Measurements from ENCODE around the gene CHMP4B. TPM values are rescaled to one million over a fixed set of nuclear protein-coding genes. Genes with fewer than 3 reads are reported as not detected.

Gene CHMP4B
- total and polyA plus RNA-seq, 7 donors, result 72.5 to 267 (median 151) TPM

- 38 to 39% (median 38%) methylated on average over 10 of the region's 10 CpGs for WGBS, 3 donors
- ATAC-seq, result no peak
Measured at GRCh38 chr20:33900521-33901131, 89.5 kb downstream of the CHMP4B start.

GRCh38 chr20:33901132-33901523, 90.0 kb downstream of the CHMP4B start:
- 62 to 70% (median 65%) methylated on average over 4 of the region's 4 CpGs for WGBS, 3 donors
- TF ChIP-seq CTCF (IDR thresholded peaks at IDR 0.05), result no peak

More at GRCh38 chr20:33900521-33901131, 89.5 kb downstream of the CHMP4B start:
- Histone ChIP-seq H3K36me3 (ENCODE audit: insufficient read depth in 1 of 2, low read depth in 1 of 2) (no peaks in the 10 kb centered on the region), H3K27me3 (ENCODE audit: insufficient read depth in 3 of 3, low read length in 2 of 3) (peaks cover 0 to 7% (median 2%) of the 10 kb centered on the region in 3 donors), H3K4me3 (no peak overlapping the region), H3K9me3 (no peaks in the 10 kb centered on the region), H3K4me1 (no peaks in the 10 kb centered on the region), H3K27ac (no peak overlapping the region)
- DNase-seq, result no peak
- intact Hi-C loops (cut with DNase I), result no loop called here
- no peak for TF ChIP-seq CTCF (IDR thresholded peaks at IDR 0.05)

GRCh38 chr20:33902011-33902410, 90.9 kb downstream of the CHMP4B start:
- TF ChIP-seq CTCF (IDR thresholded peaks at IDR 0.05), result no peak
- Histone ChIP-seq H3K4me1 (no peaks in the 10 kb centered on the region), H3K27me3 (ENCODE audit: insufficient read depth in 3 of 3, low read length in 2 of 3) (peaks cover 0 to 7% (median 2%) of the 10 kb centered on the region in 3 donors), H3K36me3 (ENCODE audit: insufficient read depth in 1 of 2, low read depth in 1 of 2) (no peaks in the 10 kb centered on the region), H3K27ac (no peak overlapping the region), H3K9me3 (no peaks in the 10 kb centered on the region), H3K4me3 (no peak overlapping the region)
- intact Hi-C loops (cut with DNase I), result no loop called here
- WGBS, 3 donors, result 67 to 80% (median 77%) methylated on average over 3 of the region's 3 CpGs
- DNase-seq, result no peak
- no peak for ATAC-seq

More at GRCh38 chr20:33901132-33901523, 90.0 kb downstream of the CHMP4B start:
- ATAC-seq, result no peak
- Histone ChIP-seq H3K27me3 (ENCODE audit: insufficient read depth in 3 of 3, low read length in 2 of 3) (peaks cover 0 to 7% (median 2%) of the 10 kb centered on the region in 3 donors), H3K27ac (no peak overlapping the region), H3K4me3 (no peak overlapping the region), H3K36me3 (ENCODE audit: insufficient read depth in 1 of 2, low read depth in 1 of 2) (no peaks in the 10 kb centered on the region), H3K9me3 (no peaks in the 10 kb centered on the region), H3K4me1 (no peaks in the 10 kb centered on the region)
- intact Hi-C loops (cut with DNase I), result no loop called here
- DNase-seq, result no peak

Other genes with a start within 250 kb of the CHMP4B start
- not detected for gene C20orf144, start 149.0 kb upstream of the CHMP4B start, total RNA-seq
- under 1 TPM in 2 of 3 donors, not detected in 1; 0.05 to 0.08 TPM for gene C20orf144, start 149.0 kb upstream of the CHMP4B start, polyA plus RNA-seq
- under 1 TPM in 3 of 4 donors, not detected in 1; 0.27 to 0.42 (median 0.37) TPM for gene ACTL10, start 144.4 kb upstream of the CHMP4B start, total RNA-seq
- under 1 TPM; 0.04 to 0.74 (median 0.42) TPM for gene ACTL10, start 144.4 kb upstream of the CHMP4B start, polyA plus RNA-seq
- gene NECAB3, start 136.9 kb upstream of the CHMP4B start, total RNA-seq, result 10 to 100 TPM; 57.9 to 98.0 (median 77.3) TPM
- 10 to 100 TPM; 37.8 to 72.0 (median 63.7) TPM for gene NECAB3, start 136.9 kb upstream of the CHMP4B start, polyA plus RNA-seq
- gene E2F1, start 125.0 kb upstream of the CHMP4B start, total RNA-seq, result 1 to 10 TPM in 2 of 4 donors, under 1 TPM in 2; 0.73 to 1.3 (median 0.94) TPM
- 1 to 10 TPM in 1 of 3 donors, under 1 TPM in 2; 0.79 to 6.5 (median 0.84) TPM for gene E2F1, start 125.0 kb upstream of the CHMP4B start, polyA plus RNA-seq
- gene PXMP4, start 91.0 kb upstream of the CHMP4B start, total RNA-seq, result 10 to 100 TPM in 1 of 4 donors, 1 to 10 TPM in 3; 4.2 to 10.6 (median 5.1) TPM
- 1 to 10 TPM; 1.9 to 6.0 (median 3.4) TPM for gene PXMP4, start 91.0 kb upstream of the CHMP4B start, polyA plus RNA-seq
- 1 to 10 TPM; 1.3 to 2.4 (median 1.5) TPM for gene ZNF341, start 79.4 kb upstream of the CHMP4B start, total RNA-seq
- 1 to 10 TPM; 1.5 to 3.0 (median 2.5) TPM for gene ZNF341, start 79.4 kb upstream of the CHMP4B start, polyA plus RNA-seq
- 100 to 1,000 TPM in 2 of 4 donors, 10 to 100 TPM in 2; 92.3 to 120 (median 98.8) TPM for gene RALY, start 182.6 kb downstream of the CHMP4B start, total RNA-seq
- 100 to 1,000 TPM; 139 to 325 (median 151) TPM for gene RALY, start 182.6 kb downstream of the CHMP4B start, polyA plus RNA-seq

All from psoas muscle (tissue), 8 donors.